ENCODE measurements around the gene CCDC81.

The CCDC81 gene

GRCh38 chr11:86442827-86443226 lies 68.1 kb downstream of the CCDC81 start:
- DNase-seq: no peak

GRCh38 chr11:86443415-86443814 lies 68.7 kb downstream of the CCDC81 start:
- no peak for DNase-seq

- no peak for DNase-seq
These were observed 70.3 kb downstream of the CCDC81 start for GRCh38 chr11:86444981-86445380.

DNA sequence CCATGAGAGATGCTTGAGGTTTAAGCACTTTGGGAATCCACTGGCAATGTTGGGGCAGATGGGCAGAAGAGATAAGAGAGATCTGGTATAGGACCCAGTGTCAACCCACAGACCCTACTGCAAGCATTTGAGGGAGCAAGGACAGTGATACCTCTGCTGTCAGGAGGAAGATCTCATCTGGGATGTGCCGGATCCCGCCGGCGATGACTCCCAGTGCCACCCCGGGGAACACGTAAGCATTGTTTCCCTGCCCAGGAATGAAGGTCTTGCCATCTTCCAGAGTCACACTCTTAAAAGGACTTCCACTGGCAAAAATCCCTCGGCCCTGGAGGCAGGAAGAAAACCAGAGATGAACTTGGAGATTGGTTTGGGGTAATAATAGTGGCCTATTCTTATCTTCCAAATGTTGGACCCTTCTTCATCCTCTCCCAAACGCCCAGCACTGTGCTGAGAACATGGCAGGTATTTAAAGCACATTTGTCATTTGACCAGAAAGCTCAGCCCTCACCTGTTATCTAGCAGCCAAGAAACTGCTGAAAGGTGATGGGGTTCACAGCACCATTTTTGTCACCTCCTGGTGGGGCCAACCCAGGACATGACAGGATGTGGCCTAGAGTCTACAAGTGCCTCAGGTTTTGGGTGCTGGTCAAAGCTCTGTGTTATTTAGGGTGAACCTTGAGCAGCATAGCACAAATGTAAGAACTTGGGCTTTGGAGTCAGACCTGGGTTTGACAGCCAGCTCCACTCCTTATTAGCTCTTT lies 71.7 kb downstream of the CCDC81 start:
- DNase-seq: no peak

- no peak for DNase-seq
These were observed 72.2 kb downstream of the CCDC81 start for GRCh38 chr11:86446924-86447285.

- no peak for DNase-seq
These were observed 73.2 kb downstream of the CCDC81 start for GRCh38 chr11:86447763-86448480.

DNA sequence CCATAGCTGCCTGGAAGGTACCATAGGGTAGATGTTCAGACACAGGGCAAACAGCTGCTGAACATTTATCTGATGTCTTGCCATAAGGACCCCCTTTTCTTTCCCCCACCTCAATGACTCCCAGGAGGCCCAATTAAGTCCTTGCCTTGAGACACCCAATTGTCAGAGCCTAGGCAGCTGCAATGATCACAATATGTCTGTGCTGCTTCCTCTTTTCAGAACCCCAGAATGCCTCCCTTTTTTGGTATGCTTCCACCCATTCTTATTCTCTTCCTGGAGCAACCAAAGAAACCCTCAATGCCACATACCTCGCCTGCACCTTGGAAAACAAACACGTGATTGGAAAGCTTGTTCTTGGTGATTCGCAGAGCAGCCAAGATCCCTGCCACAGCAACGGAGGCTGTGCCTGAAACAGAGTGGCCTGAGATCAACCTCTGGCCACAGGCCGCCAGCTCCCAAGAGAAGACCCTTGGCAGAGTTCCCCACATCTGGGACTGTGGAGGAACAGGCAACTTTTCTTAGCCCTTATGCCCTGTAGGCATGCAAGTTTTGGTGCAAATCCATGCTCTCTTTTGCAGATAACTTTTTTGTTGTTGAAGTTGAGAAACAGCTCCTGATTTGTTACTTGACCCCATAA lies 75.4 kb downstream of the CCDC81 start:
- no peak for DNase-seq

GRCh38 chr11:86453290-86454030 lies 78.8 kb downstream of the CCDC81 start:
- no peak for DNase-seq

DNA sequence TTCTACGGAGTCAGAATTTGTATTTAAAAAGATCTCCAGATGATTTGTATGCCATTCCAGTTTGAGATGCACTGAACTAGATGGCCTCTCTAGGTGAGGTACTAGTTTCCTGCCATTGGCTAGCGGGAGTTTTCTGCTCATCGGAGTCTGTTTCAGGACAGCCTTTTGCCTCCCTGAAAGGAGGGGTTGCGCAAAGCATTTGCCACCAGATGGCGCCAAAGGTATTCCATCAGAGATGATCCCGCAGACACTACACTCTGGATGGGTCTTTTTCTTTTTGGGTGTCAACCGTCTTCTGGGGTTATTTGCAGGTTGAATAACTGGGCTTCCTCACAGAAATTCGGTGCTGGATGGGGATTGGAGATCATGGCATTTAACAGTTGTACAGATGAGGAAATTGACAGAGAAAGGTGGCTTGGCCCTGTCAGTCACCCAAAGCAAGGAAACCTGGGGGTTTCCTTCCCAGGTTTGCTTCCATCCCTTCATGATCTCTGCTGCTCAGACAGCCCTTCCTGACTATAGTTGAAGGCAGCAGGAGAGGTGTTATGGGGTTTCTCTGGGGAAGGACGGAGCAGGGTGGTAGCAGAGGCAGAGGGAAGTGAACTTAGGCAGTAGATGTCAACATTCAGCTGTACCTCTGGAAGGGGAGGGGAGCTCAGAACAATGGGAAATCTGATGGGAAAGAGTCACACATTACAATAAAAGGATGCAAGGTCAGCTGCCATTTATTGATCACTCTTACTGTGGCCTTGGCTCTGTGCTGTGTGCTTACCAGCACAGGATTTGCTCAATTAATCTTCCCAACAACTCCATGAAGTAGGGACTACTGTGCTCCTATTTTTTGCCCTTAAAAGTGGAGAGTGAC lies 81.6 kb downstream of the CCDC81 start:
- DNase-seq: peak; percentile 63 to 73

DNA sequence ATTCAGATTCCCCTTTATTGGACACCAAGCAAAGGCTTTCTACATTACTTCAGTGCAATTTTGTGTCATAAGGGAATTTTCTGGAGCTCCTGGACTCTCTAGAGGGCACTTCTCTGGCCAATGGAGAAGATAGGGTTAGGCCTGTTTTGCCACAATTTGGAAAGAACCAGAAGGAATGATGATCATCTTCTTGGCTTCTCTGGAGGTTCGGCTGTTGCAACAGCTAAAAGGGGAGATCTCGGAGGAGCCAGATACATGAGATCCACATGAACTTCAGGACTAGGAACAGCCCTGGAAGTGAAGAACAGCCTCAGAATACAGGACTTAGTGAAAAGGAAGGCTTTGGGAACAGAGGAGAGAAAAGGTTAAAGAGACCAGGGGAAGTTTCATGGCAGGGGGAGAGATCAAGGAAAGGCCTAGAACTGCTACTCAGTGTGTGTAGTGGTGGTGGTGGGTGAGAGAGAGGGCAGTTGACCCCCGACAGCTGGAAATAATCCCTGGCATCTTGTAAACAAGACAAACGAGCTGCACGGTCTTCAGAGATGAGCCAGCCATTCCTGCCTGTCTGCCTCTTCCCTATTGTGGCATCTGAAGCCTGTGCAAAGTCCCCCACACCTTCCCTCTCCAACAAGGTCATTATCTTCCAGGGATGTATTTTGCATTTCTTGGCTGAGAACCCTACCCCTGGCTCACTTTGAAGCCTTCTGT lies 83.8 kb downstream of the CCDC81 start:
- no peak for DNase-seq

DNA sequence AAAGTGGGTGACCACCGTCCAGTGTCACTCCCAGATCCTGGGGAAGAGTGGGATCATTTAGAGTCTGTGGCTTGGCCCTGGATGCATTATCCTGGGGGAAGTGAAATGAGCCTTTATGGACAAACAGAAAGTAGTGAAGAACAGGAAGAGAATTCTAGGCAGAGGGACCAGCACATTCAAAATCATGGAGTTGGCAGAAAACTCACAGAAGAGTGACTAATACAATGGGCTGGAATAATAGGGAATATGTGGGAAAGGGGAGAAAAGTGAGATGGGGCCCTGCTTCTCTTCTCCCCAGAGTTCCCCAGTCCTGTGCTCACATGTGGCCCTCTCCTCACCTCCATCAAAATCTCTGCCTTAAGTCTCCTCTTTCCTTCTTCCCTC lies 84.3 kb downstream of the CCDC81 start:
- no peak for DNase-seq

DNA sequence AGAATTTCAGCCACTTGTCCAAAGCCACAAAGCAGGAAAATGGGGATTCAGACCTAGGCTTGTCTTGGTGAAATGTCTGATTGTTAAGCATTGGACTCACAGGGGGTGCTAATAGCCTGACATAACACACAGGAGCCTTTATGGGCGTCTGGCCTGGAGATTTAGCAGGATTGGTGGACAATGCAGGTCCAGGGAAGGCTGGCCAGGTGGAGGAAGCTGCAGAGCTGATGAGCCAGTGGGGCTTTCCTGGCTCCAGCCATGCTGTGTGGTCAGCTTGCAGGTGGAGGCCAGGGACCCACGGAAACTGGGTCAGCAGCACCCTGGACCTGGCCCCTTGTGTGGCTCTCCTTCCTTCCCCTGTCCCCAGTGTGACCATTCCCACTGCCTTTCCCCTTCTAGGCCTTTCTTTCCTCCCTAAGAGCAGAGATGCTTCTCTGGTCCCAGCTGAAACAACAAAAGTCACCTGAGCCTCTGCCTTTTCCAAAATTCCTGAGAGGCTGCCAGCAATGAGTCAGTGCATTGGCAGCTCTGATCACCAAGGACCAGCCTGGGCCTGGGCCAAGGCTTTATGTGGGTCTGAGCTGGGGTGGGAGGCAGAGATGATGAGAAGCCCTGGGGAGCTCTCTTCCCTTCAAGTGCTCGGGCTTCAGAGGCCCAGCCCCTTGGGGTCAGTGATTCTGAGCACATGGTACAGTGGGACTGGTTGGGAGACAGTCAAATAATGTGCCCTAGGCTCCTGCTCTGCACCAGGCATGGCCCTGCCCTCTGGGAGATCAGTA lies 85.2 kb downstream of the CCDC81 start:
- no peak for DNase-seq

DNA sequence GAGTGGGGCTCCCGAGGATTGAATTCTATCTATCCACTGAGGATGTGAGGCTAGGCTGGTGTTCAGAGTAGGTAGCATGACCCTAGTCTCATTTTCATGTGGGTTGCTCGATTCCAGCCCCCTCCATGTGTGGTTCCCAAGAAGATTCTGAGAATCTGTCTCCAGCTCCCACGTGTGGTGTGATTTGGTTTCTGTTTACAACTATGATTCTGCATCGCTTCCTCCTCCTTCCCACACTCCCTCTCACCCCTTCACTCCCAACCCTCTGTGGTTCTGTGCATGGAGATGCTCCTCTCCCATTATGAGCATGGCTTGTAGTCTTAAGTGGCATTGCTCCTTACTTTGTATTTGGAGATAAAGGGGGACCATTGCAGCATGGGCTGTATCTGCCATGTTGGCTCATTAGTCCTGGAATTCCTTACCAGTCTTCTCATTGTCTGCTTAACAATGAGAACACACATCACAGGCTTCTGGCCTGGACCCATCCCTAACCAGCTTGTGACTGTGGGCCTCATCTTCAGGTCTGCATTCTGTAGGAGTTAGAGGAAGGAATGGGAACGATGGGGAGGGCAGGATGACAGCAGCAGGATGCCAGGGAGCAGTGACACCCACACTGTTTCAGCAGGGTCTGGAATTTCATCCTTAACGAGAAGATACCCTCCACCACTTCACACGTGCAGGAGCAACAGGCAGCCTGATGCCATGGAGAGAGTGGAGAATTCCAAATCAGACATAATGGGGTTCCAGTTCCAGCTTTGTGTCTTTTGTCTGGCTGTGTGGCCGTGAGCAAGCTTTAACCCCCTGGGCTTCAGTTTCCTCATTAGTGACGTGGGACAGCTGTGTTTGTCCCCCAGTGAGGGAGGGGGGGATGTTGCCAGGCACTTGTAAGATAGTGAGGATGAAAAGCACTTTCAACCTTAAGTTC lies 86.0 kb downstream of the CCDC81 start:
- no peak for DNase-seq

DNA sequence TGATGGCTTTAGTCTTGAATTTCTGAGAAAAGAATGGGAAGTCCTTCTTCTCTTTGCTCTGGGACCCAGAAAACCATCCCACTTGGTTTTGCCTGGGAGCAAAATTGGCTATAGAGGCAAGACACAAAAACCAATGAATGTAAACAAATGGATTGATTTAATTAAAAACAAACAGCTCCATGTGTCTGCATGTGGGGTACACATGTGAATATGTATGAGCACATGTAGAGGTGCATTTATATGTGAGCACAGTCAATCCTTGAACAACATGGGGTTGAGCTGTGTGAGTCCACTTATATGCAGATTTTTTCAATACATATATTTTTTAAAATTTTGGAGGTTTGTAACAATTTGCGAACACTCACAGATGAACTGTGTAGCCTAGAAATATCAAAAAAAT lies 87.2 kb downstream of the CCDC81 start:
- no peak for DNase-seq

DNA sequence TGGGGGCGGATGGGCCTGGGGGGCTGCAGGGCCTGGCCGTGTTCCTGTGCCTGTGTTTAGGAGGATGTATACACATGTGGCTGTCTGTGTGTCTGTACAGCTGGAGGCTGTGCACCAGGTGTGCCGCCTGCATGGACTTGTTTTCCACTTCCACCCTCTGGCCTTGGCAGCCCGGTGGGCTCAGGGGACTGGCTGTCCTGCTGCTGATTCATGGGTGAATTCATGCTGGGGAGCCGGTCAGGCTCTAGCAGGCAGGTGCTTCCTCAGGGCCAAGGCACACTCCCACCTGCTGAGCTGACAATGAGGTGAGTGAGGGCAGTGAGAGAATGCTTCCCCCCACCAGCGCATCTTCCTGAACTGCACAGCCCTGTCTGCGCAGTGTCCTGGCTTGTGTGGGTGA lies 88.4 kb downstream of the CCDC81 start:
- DNase-seq: no peak

GRCh38 chr11:86463955-86464354 lies 89.3 kb downstream of the CCDC81 start:
- DNase-seq: no peak

- DNase-seq: no peak
These were observed 90.0 kb downstream of the CCDC81 start for GRCh38 chr11:86464509-86465221.

GRCh38 chr11:86468169-86468568 lies 93.5 kb downstream of the CCDC81 start:
- no peak for DNase-seq
